ENCODE measurements around the gene G6PC3. TPM values are rescaled to one million over a fixed set of nuclear protein-coding genes. Genes with fewer than 3 reads are reported as not detected.
A peak's percentile ranks its signal among the peaks of the same experiment; 100 is the strongest.
"Not testable (repeated sequence)": the region's sequence is repeated elsewhere in the genome, so short reads cannot be mapped to it uniquely, and the experiment has no call there.

Gene G6PC3
- total and polyA plus RNA-seq, 5 experiments from 2014 or later, result 15.0 to 31.3 (median 25.5) TPM

DNA sequence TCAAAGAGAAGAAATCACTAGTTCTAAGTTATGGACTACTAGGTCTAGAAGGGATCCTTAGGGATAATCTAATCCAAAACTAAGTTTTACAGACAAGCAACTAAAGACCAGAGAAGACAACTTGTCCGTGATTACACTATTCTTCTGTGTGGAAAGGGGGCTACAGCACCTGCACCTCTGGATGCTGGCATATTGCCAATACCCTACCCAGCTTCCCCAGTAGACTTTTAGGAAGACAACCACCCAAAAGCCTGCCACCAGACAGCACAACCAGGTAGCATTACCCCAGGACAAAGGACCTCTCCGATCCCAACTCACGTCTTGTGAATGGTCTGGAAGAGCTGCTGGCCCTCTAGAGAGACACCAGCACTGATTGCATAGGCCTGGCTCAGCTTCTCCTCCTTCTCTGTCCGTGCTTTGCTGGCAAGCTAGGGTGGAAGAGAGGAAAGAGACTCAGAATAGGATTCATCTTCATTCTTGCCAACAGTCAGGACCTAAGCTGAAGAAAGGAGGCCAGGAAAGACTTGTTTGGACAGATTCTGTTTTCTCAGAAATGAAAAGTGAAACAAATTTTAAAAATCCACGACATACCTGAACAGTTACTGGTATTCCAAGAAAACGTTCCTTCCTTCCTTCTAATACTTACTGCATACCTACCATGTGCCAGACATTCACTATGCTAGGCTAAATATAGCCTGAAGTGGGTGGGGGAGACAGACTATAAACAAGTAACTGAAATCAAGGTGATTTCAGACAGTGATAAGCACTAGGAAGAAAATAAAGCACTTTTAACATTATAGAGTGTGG is 30.5 kb upstream of the G6PC3 start:
- Mint-ChIP-seq H3K4me3 (no peak overlapping the region), H3K27me3 (no peaks in the 10 kb centered on the region), H3K36me3 (peaks cover 0 to 61% (median 0%) of the 10 kb centered on the region in 3 donors), H3K9me3 (no peaks in the 10 kb centered on the region), H3K4me1 (peaks cover 6 to 20% (median 18%) of the 10 kb centered on the region in 4 donors), H3K27ac (peak overlapping the region in 1 of 10 donors; percentile 28)
- ATAC-seq (no peak), DNase-seq (no peak)
- POLR2A ChIA-PET, result interaction anchor here (0.7 kb wide), 1 partner anchor 420 kb away, joined by 5 read pairs; no protein-coding TSS in a partner anchor

DNA sequence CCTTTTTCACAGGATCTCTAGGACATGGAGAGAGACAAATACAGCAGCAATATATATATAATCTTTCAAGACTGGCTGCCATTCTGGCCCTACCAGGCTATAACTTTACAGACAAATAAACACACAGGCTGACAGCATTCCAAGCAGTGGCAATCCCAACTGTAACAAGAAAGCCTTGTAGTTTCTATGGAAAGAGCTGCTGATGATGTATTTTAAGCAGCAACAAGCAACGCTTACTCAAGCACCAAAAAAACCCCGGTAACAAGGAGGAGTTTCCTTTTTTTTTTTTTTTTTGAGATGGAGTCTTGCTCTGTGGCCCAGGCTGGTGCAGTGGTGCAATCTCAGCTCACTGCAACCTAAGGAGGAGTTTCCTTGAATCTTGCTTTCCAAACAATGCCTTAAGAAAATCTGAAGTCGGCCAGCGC is 27.3 kb upstream of the G6PC3 start:
- H3K4me3 Mint-ChIP-seq, result no peak overlapping the region
- peak overlapping the region in 3 of 10 donors; percentile 53 to 83 (median 74) for H3K27ac Mint-ChIP-seq
- POLR2A ChIA-PET, result interaction anchor here (0.6 kb wide), 1 partner anchor 80 kb away, joined by 3 read pairs; the partner anchor contains the start of gene HDAC5
- H3K9me3 Mint-ChIP-seq, result no peaks in the 10 kb centered on the region
- ATAC-seq (no peak), DNase-seq (no peak)
- H3K27me3 Mint-ChIP-seq, result no peaks in the 10 kb centered on the region
- H3K36me3 Mint-ChIP-seq, result peaks cover 0 to 48% (median 3%) of the 10 kb centered on the region in 3 donors
- H3K4me1 Mint-ChIP-seq, result peaks cover 6 to 26% (median 19%) of the 10 kb centered on the region in 4 donors

DNA sequence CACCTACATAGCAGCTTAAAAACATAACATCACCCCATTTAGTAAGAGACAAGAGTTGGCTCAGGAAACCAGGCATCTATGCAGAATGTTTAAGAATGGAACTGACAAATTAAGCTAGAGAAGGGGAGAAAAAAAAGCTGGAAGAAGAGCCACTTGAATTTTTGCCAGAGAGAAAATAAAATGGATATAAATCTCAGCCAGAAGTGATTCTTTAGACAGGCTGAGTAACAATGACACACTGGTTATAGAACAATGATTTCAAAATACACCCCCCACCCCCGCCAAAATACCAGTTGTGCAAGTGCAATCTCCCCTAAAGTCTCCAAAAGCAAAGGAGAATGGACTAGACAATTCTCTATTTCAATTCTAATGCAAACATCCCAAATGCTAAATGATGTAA is 26.5 kb upstream of the G6PC3 start:
- H3K36me3 Mint-ChIP-seq, result peaks cover 0 to 49% (median 3%) of the 10 kb centered on the region in 3 donors
- ATAC-seq, result no peak
- H3K9me3 Mint-ChIP-seq, result no peaks in the 10 kb centered on the region
- DNase-seq, result no peak
- POLR2A ChIA-PET, result interaction anchor here (0.6 to 0.7 kb wide), 2 partner anchors 79 to 120 kb away, joined by 3 read pairs; partner anchors contain the start of gene HDAC5
- peaks cover 6 to 27% (median 20%) of the 10 kb centered on the region in 4 donors for H3K4me1 Mint-ChIP-seq
- H3K4me3 Mint-ChIP-seq, result no peak overlapping the region
- no peaks in the 10 kb centered on the region for H3K27me3 Mint-ChIP-seq
- peak overlapping the region in 4 of 10 donors; percentile 3 to 51 (median 24) for H3K27ac Mint-ChIP-seq

DNA sequence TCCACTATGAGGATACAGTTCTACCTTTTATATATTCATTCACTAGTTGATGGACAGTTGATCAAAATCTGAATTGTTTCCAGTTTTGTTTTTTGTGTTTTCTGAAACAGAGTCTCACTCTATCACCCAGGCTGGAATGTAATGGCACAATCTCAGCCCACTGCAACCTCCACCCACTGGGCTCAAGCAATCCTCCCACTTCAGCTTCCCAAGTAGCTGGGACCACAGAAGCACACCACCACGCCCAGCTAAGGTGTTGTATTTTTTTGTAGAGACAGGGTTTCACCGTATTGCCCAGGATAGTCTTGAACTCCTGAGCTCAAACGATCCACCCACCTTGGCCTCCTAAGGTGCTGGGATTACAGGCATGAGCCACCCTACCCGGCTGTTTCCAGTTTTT is 25.0 kb upstream of the G6PC3 start:
- POLR2A ChIA-PET, result no interaction called here
- Mint-ChIP-seq H3K4me1 (peaks cover 6 to 24% (median 18%) of the 10 kb centered on the region in 4 donors), H3K27ac (peak overlapping the region in 1 of 10 donors; percentile 7), H3K4me3 (no peak overlapping the region), H3K36me3 (peaks cover 0 to 51% (median 3%) of the 10 kb centered on the region in 3 donors), H3K9me3 (no peaks in the 10 kb centered on the region), H3K27me3 (no peaks in the 10 kb centered on the region)
- DNase-seq (no peak), ATAC-seq (no peak)

DNA sequence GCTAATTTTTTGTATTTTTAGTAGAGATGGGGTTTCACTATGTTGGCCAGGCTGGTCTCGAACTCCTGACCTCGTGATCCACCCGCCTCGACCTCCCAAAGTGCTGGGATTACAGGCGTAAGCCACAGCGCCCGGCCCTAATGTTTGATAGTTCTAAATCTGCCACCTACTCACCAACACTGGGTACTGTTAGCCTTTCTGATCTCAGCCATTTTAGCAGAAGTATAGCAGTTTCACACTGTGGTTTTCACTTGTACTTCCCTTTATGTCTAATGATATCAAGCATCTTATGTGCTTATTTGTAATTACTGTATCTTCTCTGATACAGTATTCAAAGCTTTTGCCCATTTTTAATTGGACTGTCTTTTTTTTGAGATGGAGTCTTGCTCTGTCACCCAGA is 23.6 kb upstream of the G6PC3 start:
- peaks cover 0 to 15% (median 10%) of the 10 kb centered on the region in 4 donors for H3K4me1 Mint-ChIP-seq
- H3K36me3 Mint-ChIP-seq, result peaks cover 0 to 62% (median 3%) of the 10 kb centered on the region in 3 donors
- DNase-seq, H3K4me3 Mint-ChIP-seq, ATAC-seq, H3K9me3 Mint-ChIP-seq, H3K27me3 Mint-ChIP-seq: not testable (repeated sequence)
- POLR2A ChIA-PET, result interaction anchor here (0.7 kb wide), 1 partner anchor 320 kb away, joined by 3 read pairs; no protein-coding TSS in a partner anchor
- peak overlapping the region in 3 of 10 donors; percentile 41 to 63 (median 58) for H3K27ac Mint-ChIP-seq

DNA sequence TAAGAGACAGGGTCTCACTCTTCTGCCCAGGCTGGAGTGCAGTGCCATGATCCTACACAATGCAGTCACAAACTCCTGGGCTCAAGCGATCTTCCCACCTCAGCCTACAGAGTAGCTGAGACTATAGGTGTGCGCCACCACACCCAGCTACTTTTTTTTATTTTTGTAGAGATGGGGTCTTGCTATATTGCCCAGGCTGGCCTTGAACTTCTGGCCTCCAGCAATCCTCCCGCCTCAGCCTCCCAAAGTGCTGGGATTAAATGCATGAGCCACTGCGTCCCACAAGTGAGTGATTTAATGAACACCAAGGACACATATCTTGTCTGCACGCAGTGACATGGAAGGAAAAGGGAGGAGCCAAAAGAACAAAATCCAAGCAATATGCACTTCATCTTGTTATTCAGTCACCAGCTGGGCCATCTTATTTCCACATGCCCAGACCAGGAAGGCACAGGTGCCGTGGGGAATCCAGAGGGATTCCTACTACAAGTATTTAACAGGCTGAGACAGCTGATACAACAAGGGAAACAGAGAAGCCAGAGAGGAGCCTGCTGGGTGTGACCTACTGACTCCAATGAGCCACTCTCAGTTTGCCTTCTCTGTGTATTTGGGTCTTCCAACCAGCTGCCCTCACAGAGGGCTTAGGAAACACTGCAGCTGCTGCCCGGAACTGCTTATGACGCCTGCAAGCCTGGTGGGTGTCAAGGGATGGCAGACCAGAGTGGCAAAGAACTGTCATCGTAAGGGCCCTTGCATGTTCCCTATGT is 21.1 kb upstream of the G6PC3 start:
- H3K27ac Mint-ChIP-seq, result peak overlapping the region in 2 of 10 donors; percentile 25 to 43
- H3K36me3 Mint-ChIP-seq, result peaks cover 0 to 70% (median 5%) of the 10 kb centered on the region in 3 donors
- no peaks in the 10 kb centered on the region for H3K27me3 Mint-ChIP-seq
- POLR2A ChIA-PET, result interaction anchor here (0.5 to 0.7 kb wide), 2 partner anchors 11 to 172 kb away, joined by 3 to 4 read pairs; no protein-coding TSS in a partner anchor
- DNase-seq, result no peak
- H3K4me1 Mint-ChIP-seq, result peaks cover 12 to 25% (median 17%) of the 10 kb centered on the region in 4 donors
- H3K4me3 Mint-ChIP-seq, result no peak overlapping the region
- no peaks in the 10 kb centered on the region for H3K9me3 Mint-ChIP-seq
- no peak for ATAC-seq

DNA sequence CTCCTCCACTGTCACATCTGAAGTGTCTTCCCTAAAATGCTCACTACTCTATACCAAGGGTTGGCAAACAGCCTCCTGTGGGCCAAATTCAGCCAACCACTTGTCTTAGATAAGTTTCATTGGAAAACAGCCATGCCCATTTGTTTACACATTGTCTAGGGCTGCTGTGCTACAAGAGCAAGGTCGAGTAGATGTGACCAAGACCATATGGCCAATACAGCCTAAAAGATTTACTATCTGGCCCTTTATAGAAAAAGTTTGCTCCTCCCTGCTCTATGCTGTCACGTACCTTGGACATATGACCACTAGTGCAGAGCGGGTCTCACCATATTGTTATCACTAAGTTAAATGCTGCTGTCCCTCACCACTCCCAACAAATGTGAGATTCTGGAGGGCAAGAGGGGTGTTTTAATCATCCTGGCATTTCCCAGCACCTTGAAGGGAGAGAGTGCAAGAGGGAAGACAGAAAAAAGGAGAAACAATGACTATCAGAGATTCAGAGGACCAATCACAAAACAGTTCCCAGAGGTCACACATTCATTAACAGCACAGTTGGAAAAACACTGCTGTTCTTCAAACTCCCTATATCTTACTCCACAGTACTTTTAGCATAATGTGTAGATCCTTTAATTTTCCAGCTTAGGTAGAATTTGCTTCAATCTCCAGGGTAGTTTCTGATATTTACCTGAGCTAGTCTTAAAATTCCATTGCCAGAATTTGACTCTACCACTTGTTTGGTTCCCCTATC is 17.2 kb upstream of the G6PC3 start:
- peaks cover 0 to 79% (median 2%) of the 10 kb centered on the region in 3 donors for H3K36me3 Mint-ChIP-seq
- peak overlapping the region in 6 of 10 donors; percentile 3 to 70 (median 54) for H3K27ac Mint-ChIP-seq
- DNase-seq, result no peak
- peaks cover 12 to 22% (median 19%) of the 10 kb centered on the region in 4 donors for H3K4me1 Mint-ChIP-seq
- no peak overlapping the region for H3K4me3 Mint-ChIP-seq
- POLR2A ChIA-PET, result interaction anchor here (0.6 kb wide), 1 partner anchor 11 kb away, joined by 3 read pairs; no protein-coding TSS in a partner anchor
- no peaks in the 10 kb centered on the region for H3K27me3 Mint-ChIP-seq
- ATAC-seq, result no peak
- H3K9me3 Mint-ChIP-seq, result no peaks in the 10 kb centered on the region

DNA sequence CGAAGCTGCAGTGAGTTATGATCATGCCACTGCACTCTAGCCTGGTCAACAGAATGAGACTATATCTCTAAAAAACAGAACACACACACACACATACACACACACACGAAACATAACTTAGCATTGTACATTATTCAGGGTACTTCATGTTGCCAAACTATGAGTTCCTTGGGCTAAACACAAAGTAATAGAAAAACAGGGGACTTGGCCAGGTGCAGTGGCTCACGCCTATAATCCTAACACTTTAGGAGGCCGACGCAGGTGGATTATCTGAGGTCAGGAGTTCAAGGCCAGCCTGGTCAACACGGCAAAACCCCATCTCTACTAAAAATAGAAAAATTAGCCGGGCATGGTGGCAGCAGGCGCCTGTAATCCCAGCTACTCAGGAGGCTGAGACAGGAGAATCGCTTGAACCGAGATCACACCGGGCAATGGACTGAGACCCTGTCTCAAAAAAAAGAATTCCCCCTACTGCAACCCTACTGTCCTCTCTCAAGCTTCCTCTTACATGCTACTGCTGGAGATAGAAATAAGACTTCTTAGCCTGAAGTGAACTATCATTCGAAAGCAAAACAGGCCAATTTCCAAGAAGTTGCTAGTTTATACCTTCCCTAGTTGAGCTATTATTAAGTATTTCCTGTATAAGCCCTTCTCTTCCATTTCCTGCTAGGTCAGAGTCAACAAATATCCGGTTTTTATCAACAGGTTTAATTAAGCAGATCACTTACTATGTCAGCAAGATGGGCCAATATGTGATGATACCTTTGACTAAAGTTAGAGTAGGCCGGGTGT is 11.2 kb upstream of the G6PC3 start:
- Mint-ChIP-seq H3K4me1 (peaks cover 15 to 53% (median 40%) of the 10 kb centered on the region in 4 donors), H3K36me3 (peaks cover 0 to 84% (median 9%) of the 10 kb centered on the region in 3 donors)
- no peak for DNase-seq

DNA sequence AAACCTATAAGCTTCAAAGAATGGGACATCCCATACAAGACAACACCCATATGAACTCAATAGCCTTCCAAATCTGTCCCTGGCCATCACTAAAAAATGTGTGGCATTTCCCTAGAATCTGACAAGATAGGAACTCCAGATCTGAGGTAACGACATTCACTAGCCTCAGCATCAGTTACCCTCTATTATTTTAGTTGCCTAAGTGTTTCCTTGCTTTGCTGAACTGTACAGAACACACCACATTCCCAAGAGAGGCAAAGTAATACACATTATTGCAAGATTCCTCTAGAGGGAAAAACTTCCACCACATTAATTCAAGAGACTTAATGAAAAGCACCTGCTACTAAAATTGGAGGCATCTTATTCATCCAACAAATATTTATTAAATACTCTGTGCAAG is 9.1 kb upstream of the G6PC3 start:
- ATAC-seq (no peak), DNase-seq (no peak)
- H3K4me3 Mint-ChIP-seq, result no peak overlapping the region
- POLR2A ChIA-PET, result interaction anchor here (0.7 kb wide), 1 partner anchor 138 kb away, joined by 5 read pairs; no protein-coding TSS in a partner anchor
- no peaks in the 10 kb centered on the region for H3K27me3 Mint-ChIP-seq
- no peaks in the 10 kb centered on the region for H3K9me3 Mint-ChIP-seq
- H3K36me3 Mint-ChIP-seq, result peaks cover 0 to 69% (median 9%) of the 10 kb centered on the region in 3 donors
- H3K4me1 Mint-ChIP-seq, result peaks cover 19 to 55% (median 46%) of the 10 kb centered on the region in 4 donors
- no peak overlapping the region for H3K27ac Mint-ChIP-seq

More for the DNA sequence above, 11.2 kb upstream of the G6PC3 start:
- no peak for ATAC-seq
- Mint-ChIP-seq H3K4me3 (no peak overlapping the region), H3K27me3 (no peaks in the 10 kb centered on the region), H3K9me3 (no peaks in the 10 kb centered on the region), H3K27ac (peak overlapping the region in 1 of 10 donors; percentile 43)
- POLR2A ChIA-PET, result no interaction called here

DNA sequence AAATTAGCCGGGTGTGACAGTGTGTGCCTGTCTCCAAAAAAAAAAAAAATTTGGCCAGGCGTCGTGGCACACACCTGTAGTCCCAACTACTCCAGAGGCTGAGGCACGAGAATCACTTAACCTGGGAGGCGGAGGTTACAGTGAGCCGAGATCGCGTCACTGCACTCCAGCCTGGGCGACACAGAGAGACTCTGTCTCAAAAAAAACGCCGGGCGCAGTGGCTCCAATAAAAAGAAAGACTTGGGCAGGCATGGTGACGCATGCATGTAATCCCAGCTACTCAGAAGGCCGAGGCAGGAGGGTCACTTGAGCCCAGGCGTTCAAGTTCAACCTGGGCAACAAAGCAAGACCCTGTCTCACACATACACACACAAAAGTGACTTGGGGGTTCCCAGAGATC is 7.7 kb upstream of the G6PC3 start:
- Mint-ChIP-seq H3K27ac (peak overlapping the region in 2 of 10 donors; percentile 59 to 64), H3K4me1 (peaks cover 21 to 63% (median 55%) of the 10 kb centered on the region in 4 donors), H3K36me3 (peaks cover 0 to 62% (median 9%) of the 10 kb centered on the region in 3 donors), H3K9me3 (no peaks in the 10 kb centered on the region), H3K4me3 (no peak overlapping the region), H3K27me3 (no peaks in the 10 kb centered on the region)
- DNase-seq (no peak), ATAC-seq (no peak)
- POLR2A ChIA-PET, result no interaction called here

All from naive thymus-derived CD8-positive, alpha-beta T cell (primary cell).